ENCODE results near the gene CEP152. TPM values are rescaled to one million over a fixed set of nuclear protein-coding genes. Genes with fewer than 3 reads are reported as not detected.

The CEP152 gene
- total and polyA plus RNA-seq, 2 donors (not counting 1 experiment from before 2014, with no cell fraction given): 1.5 to 18.0 TPM

- H3K9ac ChIP-seq (ENCODE audit: low read length): no peak overlapping the region
- no peak overlapping the region for H3K4me3 ChIP-seq (ENCODE audit: control extremely low read depth in 1 of 5, extremely low read depth in 1 of 5, insufficient read depth in 1 of 5, low read depth in 2 of 5, low read length in 4 of 5)
- WGBS (ENCODE audit: insufficient coverage): 100% methylated on average over 2 of the region's 3 CpGs
- no peaks in the 10 kb centered on the region for H3K79me2 ChIP-seq (ENCODE audit: control insufficient read depth, insufficient read depth, low read length)
- Mint-ChIP-seq H3K4me1 (no peaks in the 10 kb centered on the region), H3K4me3 (no peak overlapping the region), H3K9me3 (ENCODE audit: insufficient read depth) (peaks cover 9% of the 10 kb centered on the region), H3K27ac (no peak overlapping the region), H3K27me3 (no peaks in the 10 kb centered on the region)
- H2AFZ ChIP-seq (ENCODE audit: insufficient read depth, low read depth, low read length, poor library complexity, severe bottlenecking): no peak overlapping the region
- peaks cover 2 to 16% (median 6%) of the 10 kb centered on the region in 3 donors for H3K9me3 ChIP-seq (ENCODE audit: control extremely low read depth in 1 of 3, control insufficient read depth in 2 of 3, insufficient read depth in 1 of 3, low read length in 2 of 3)
- no peaks in the 10 kb centered on the region for H4K20me1 ChIP-seq (ENCODE audit: control insufficient read depth, insufficient read depth, low read length, poor library complexity, severe bottlenecking)
- no peak for TF ChIP-seq CTCF (IDR thresholded peaks at IDR 0.05)
- no peak for TF ChIP-seq EZH2 (IDR thresholded peaks at IDR 0.05; ENCODE audit: borderline replicate concordance, insufficient read depth, low read depth, low read length, poor library complexity, severe bottlenecking)
- H3K27me3 ChIP-seq (replicated peaks in 1 of 4; ENCODE audit: control extremely low read depth in 1 of 4, control insufficient read depth in 3 of 4, insufficient read depth in 4 of 4, low read length in 3 of 4): no peaks in the 10 kb centered on the region
- CTCF ChIA-PET: no interaction called here
- no peaks in the 10 kb centered on the region for H3K36me3 ChIP-seq (replicated peaks in 1 of 2; ENCODE audit: control extremely low read depth in 1 of 2, control insufficient read depth in 1 of 2, extremely low read depth in 1 of 2, insufficient read depth in 2 of 2, low read length in 1 of 2)
- H3K27ac ChIP-seq (ENCODE audit: low read length in 2 of 2): no peak overlapping the region
- intact Hi-C loops (cut with micrococcal nuclease): no loop called here
- no peak overlapping the region for H3K4me2 ChIP-seq (replicated peaks; ENCODE audit: low read depth, low read length, poor library complexity, severe bottlenecking)
- H3K4me1 ChIP-seq (ENCODE audit: control insufficient read depth in 2 of 2, insufficient read depth in 2 of 2, low read length in 2 of 2): no peaks in the 10 kb centered on the region
- DNase-seq: no peak
- ATAC-seq (ENCODE audit: low read depth): no peak
- POLR2A ChIA-PET: no interaction called here
These were observed 98.3 kb downstream of the CEP152 start for GRCh38 chr15:48712546-48712945.

GRCh38 chr15:48710952-48711495 is 99.8 kb downstream of the CEP152 start:
- Mint-ChIP-seq H3K27ac (no peak overlapping the region), H3K4me3 (no peak overlapping the region), H3K27me3 (no peaks in the 10 kb centered on the region), H3K9me3 (ENCODE audit: insufficient read depth) (peaks cover 10% of the 10 kb centered on the region), H3K4me1 (no peaks in the 10 kb centered on the region)
- no peak for DNase-seq
- no peaks in the 10 kb centered on the region for H3K79me2 ChIP-seq (ENCODE audit: control insufficient read depth, insufficient read depth, low read length)
- no peaks in the 10 kb centered on the region for H3K4me1 ChIP-seq (ENCODE audit: control insufficient read depth in 2 of 2, insufficient read depth in 2 of 2, low read length in 2 of 2)
- no peak for TF ChIP-seq EZH2 (IDR thresholded peaks at IDR 0.05; ENCODE audit: borderline replicate concordance, insufficient read depth, low read depth, low read length, poor library complexity, severe bottlenecking)
- H2AFZ ChIP-seq (ENCODE audit: insufficient read depth, low read depth, low read length, poor library complexity, severe bottlenecking): no peak overlapping the region
- CTCF ChIA-PET: no interaction called here
- no peak overlapping the region for H3K27ac ChIP-seq (ENCODE audit: low read length in 2 of 2)
- POLR2A ChIA-PET: no interaction called here
- H4K20me1 ChIP-seq (ENCODE audit: control insufficient read depth, insufficient read depth, low read length, poor library complexity, severe bottlenecking): no peaks in the 10 kb centered on the region
- no peak overlapping the region for H3K9ac ChIP-seq (ENCODE audit: low read length)
- intact Hi-C loops (cut with micrococcal nuclease): no loop called here
- ATAC-seq (ENCODE audit: low read depth): no peak
- H3K4me2 ChIP-seq (replicated peaks; ENCODE audit: low read depth, low read length, poor library complexity, severe bottlenecking): no peak overlapping the region
- no peaks in the 10 kb centered on the region for H3K27me3 ChIP-seq (replicated peaks in 1 of 4; ENCODE audit: control extremely low read depth in 1 of 4, control insufficient read depth in 3 of 4, insufficient read depth in 4 of 4, low read length in 3 of 4)
- no peaks in the 10 kb centered on the region for H3K36me3 ChIP-seq (replicated peaks in 1 of 2; ENCODE audit: control extremely low read depth in 1 of 2, control insufficient read depth in 1 of 2, extremely low read depth in 1 of 2, insufficient read depth in 2 of 2, low read length in 1 of 2)
- 86% methylated on average over 1 of the region's 4 CpGs for WGBS (ENCODE audit: insufficient coverage)
- H3K9me3 ChIP-seq (ENCODE audit: control extremely low read depth in 1 of 3, control insufficient read depth in 2 of 3, insufficient read depth in 1 of 3, low read length in 2 of 3): peaks cover 2 to 6% (median 6%) of the 10 kb centered on the region in 3 donors
- no peak overlapping the region for H3K4me3 ChIP-seq (ENCODE audit: control extremely low read depth in 1 of 5, extremely low read depth in 1 of 5, insufficient read depth in 1 of 5, low read depth in 2 of 5, low read length in 4 of 5)

Data from B cell (primary cell).